HL-60 (cell line): ENCODE results near the gene THAP12.

Experiments used
- POLR2AphosphoS5 ChIP-seq: IDR thresholded peaks from 2 replicates; pipeline ENCODE4 v1.6.1; 2012; ENCODE audit warnings: low read depth
- SPI1 ChIP-seq: IDR thresholded peaks from 2 replicates; pipeline ENCODE4 v1.6.1; 2012; ENCODE audit warnings: low read depth, mild to moderate bottlenecking, borderline replicate concordance
- TF ChIP-seq, protein P1 (sequence below): IDR thresholded peaks from one replicate; pipeline ENCODE4 v1.5.1; 2011; ENCODE audit warnings: low read length, control low read depth, inconsistent platforms; ENCODE audit not compliant: insufficient read depth
- TF ChIP-seq, protein P2 (sequence below): IDR thresholded peaks from 2 replicates; pipeline ENCODE4 v1.6.1; 2012; ENCODE audit warnings: low read depth; ENCODE audit not compliant: insufficient replicate concordance

DNA sequence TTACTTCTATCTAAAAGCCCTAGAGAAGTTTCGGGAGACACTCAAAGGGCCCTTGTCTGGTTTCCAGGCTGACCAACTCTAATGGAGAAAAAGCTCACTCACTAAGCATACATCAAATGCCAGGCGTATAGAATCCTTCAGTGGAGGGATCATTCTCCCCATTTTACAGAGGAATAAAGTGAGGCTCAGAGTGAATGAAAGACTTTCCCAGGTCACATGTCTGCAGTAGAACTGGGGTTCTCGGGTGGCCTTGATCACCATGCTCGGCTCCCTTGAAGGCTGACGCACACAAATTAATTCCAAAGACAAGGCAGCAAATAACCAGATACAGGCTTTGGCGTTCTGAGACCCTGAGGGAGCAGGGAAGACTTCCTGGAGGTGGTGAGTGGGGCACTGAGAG lies 60.0 kb downstream of the THAP12 start:
- TF ChIP-seq, protein P1, sequence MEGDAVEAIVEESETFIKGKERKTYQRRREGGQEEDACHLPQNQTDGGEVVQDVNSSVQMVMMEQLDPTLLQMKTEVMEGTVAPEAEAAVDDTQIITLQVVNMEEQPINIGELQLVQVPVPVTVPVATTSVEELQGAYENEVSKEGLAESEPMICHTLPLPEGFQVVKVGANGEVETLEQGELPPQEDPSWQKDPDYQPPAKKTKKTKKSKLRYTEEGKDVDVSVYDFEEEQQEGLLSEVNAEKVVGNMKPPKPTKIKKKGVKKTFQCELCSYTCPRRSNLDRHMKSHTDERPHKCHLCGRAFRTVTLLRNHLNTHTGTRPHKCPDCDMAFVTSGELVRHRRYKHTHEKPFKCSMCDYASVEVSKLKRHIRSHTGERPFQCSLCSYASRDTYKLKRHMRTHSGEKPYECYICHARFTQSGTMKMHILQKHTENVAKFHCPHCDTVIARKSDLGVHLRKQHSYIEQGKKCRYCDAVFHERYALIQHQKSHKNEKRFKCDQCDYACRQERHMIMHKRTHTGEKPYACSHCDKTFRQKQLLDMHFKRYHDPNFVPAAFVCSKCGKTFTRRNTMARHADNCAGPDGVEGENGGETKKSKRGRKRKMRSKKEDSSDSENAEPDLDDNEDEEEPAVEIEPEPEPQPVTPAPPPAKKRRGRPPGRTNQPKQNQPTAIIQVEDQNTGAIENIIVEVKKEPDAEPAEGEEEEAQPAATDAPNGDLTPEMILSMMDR: no peak
- TF ChIP-seq POLR2AphosphoS5: no peak
- TF ChIP-seq, protein P2, sequence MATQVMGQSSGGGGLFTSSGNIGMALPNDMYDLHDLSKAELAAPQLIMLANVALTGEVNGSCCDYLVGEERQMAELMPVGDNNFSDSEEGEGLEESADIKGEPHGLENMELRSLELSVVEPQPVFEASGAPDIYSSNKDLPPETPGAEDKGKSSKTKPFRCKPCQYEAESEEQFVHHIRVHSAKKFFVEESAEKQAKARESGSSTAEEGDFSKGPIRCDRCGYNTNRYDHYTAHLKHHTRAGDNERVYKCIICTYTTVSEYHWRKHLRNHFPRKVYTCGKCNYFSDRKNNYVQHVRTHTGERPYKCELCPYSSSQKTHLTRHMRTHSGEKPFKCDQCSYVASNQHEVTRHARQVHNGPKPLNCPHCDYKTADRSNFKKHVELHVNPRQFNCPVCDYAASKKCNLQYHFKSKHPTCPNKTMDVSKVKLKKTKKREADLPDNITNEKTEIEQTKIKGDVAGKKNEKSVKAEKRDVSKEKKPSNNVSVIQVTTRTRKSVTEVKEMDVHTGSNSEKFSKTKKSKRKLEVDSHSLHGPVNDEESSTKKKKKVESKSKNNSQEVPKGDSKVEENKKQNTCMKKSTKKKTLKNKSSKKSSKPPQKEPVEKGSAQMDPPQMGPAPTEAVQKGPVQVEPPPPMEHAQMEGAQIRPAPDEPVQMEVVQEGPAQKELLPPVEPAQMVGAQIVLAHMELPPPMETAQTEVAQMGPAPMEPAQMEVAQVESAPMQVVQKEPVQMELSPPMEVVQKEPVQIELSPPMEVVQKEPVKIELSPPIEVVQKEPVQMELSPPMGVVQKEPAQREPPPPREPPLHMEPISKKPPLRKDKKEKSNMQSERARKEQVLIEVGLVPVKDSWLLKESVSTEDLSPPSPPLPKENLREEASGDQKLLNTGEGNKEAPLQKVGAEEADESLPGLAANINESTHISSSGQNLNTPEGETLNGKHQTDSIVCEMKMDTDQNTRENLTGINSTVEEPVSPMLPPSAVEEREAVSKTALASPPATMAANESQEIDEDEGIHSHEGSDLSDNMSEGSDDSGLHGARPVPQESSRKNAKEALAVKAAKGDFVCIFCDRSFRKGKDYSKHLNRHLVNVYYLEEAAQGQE: no peak
- no peak for TF ChIP-seq SPI1
